ENCODE results near the gene LY6G6D.

DNA sequence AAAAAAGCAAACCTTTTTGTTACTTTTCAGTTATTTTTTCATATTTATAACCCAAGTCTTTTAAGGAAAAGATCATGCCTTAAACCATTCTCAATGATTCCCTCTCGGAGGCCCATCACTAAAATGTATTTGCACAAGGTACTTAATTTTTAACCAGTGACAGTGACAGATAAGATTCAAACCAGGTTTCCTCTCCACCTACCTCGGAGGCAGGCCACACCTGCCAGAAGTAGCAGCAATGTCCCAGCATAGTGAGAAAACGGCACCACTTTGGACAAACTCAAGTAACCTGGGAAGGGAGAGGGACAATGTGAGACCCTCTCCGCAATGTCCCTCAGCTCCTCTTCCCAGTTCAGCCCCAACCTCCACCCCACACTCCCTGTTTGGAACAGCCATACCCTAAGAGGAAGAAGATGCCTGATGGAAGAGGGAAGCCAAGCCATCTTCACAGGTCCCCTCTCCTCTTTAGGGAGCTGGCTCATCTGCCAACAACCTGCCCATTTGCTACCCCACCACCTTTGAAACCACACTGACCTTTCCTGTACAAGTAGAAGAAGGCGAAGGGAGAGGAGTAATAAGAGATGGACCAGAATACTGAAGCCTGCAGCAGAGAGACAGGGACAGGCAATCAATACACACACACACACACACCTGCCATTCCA, 14.3 kb upstream of the LY6G6D start:
- TF ChIP-seq, protein P1, sequence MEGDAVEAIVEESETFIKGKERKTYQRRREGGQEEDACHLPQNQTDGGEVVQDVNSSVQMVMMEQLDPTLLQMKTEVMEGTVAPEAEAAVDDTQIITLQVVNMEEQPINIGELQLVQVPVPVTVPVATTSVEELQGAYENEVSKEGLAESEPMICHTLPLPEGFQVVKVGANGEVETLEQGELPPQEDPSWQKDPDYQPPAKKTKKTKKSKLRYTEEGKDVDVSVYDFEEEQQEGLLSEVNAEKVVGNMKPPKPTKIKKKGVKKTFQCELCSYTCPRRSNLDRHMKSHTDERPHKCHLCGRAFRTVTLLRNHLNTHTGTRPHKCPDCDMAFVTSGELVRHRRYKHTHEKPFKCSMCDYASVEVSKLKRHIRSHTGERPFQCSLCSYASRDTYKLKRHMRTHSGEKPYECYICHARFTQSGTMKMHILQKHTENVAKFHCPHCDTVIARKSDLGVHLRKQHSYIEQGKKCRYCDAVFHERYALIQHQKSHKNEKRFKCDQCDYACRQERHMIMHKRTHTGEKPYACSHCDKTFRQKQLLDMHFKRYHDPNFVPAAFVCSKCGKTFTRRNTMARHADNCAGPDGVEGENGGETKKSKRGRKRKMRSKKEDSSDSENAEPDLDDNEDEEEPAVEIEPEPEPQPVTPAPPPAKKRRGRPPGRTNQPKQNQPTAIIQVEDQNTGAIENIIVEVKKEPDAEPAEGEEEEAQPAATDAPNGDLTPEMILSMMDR (conservative IDR thresholded peaks at IDR 0.05 in 1 of 2, IDR thresholded peaks at IDR 0.05 in 1 of 2; ENCODE audit: low read depth in 1 of 2, low read length in 2 of 2), result no peak
- no peak for TF ChIP-seq EZH2 (IDR thresholded peaks at IDR 0.05; ENCODE audit: low read length, missing control alignments)

All from fibroblast of lung (primary cell).